ENCODE measurements around the gene GHRL.
"Not testable (repeated sequence)": the region's sequence is repeated elsewhere in the genome, so short reads cannot be mapped to it uniquely, and the experiment has no call there.

GHRL gene

DNA sequence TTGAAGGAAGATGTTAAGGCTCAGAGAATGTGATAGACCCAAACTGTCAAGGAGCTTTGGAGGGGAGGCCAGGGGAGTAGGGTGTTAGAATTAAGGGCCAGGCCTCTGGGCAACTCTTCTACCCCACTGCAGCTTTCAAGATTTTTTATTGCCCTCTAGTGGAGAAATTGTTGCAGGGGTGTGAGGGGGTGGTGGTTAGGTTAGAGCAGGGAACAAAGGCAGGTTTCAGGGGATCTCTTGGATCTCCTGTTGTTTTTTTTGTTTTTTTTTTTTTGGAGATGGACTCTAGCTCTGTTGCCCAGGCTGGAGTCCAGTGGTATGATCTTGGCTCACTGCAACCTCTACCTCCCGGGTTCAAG lies 29.6 kb upstream of the GHRL start:
- peak in 1 of 2 donors; percentile 27 for DNase-seq

DNA sequence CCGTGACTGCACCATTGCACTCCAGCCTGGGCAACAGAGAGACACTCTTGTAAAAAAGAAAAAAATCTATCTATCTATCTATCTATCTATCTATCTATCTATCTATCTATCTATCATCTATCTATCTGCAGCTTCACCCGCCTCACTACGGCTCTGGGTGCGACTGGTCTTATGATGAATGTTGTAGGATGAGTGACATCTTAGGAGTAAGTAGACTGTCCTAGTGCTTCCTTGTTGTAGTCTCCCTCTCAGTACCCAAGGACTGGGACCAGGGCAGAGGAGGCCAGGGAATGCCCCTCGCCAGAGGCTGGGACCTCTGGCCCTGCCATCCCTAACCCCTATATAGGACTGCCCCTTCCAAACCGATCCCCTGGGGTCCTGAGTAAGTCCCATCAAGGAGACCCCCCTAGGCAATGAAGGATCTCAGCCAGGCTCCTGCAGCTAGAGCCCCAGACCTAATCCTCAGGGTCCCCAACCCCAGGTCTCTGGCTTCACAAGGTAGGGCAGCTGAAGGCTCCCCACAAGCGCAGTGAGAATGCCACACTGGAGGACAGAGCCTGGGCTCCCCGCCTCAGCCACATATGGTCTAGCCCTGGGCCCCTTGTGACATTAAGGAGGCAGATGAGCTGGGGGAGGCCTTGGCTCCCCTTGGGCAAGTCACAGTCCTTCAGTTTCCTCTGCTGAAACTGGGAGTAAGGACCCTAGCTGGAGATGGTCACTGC lies 29.0 kb upstream of the GHRL start:
- no peak for DNase-seq

GRCh38 chr3:10320320-10320677 lies 27.6 kb upstream of the GHRL start:
- DNase-seq, result no peak

- DNase-seq, result no peak
Observed at GRCh38 chr3:10319804-10320203, 27.1 kb upstream of the GHRL start.

GRCh38 chr3:10319251-10319650 lies 26.5 kb upstream of the GHRL start:
- DNase-seq, result no peak

- DNase-seq, result no peak
Observed at GRCh38 chr3:10317961-10318350, 25.2 kb upstream of the GHRL start.

- DNase-seq, result no peak
Observed at GRCh38 chr3:10317311-10317960, 24.7 kb upstream of the GHRL start.

- DNase-seq, result no peak
Observed at GRCh38 chr3:10315771-10316344, 23.1 kb upstream of the GHRL start.

GRCh38 chr3:10315101-10315500 lies 22.4 kb upstream of the GHRL start:
- no peak for DNase-seq

DNA sequence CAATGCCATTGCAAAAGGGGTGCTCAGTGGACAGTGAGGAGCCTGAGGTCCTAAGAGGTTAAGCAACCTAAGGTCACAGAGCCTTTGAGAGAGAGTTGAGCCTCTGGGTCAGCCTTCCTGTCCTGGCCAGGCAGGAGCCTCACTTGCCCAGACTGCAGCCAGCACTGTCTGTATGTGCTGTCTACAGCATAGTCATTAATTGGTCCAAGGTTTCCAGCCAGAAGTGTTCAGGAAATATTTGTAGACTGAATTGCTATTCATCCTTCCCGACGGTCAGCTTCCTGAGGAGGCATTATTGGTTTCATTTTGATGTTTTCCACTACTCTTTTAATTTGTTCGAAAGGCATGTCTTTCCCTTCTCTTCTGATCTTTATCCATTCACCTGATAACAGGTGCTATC lies 20.1 kb upstream of the GHRL start:
- no peak for DNase-seq

DNA sequence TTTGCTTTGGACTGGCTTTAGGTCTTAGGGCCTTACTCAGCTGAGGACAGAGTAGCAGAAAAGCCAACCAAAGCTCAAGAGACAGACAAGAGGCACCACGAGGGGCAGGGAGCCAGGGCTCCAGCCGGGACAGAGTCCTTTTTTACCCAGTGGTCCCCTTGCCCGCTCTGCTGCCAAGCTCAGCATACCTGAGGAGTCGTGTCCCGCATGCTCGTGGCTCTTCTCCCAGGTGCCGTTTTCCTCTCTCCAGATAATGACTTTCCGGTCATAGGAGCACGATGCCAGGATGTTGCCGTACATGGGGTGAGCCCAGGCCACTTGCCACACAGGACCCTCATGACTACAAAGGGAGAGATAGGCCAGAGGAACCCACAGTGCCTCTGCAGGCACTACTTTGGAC lies 19.6 kb upstream of the GHRL start:
- DNase-seq, result no peak

DNA sequence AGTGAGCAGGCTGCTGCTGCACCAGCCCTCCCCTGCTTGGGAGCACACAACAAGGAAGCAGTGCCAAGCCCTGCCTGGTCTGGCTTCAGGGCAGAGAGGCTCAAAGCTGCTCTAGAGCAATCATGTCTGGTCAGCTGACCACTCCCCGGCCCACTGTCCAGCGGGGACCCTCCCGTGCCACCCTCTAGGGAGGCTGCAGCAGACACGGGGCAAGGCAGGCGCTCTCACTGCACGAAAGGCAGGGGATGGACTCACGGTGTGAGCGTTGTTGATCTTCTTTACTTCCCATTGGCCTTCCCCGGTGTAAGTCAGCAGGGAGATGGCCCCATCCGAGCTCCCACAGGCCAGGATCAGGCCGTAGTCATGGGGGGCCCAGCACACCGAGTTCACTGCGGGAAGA lies 19.0 kb upstream of the GHRL start:
- no peak for DNase-seq

- no peak for DNase-seq
Observed at GRCh38 chr3:10310578-10310977, 17.8 kb upstream of the GHRL start.

- DNase-seq, result no peak
Observed at GRCh38 chr3:10309736-10310135, 17.0 kb upstream of the GHRL start.

GRCh38 chr3:10308678-10309077 lies 15.9 kb upstream of the GHRL start:
- DNase-seq, result no peak

GRCh38 chr3:10306156-10306555 lies 13.4 kb upstream of the GHRL start:
- no peak for DNase-seq

DNA sequence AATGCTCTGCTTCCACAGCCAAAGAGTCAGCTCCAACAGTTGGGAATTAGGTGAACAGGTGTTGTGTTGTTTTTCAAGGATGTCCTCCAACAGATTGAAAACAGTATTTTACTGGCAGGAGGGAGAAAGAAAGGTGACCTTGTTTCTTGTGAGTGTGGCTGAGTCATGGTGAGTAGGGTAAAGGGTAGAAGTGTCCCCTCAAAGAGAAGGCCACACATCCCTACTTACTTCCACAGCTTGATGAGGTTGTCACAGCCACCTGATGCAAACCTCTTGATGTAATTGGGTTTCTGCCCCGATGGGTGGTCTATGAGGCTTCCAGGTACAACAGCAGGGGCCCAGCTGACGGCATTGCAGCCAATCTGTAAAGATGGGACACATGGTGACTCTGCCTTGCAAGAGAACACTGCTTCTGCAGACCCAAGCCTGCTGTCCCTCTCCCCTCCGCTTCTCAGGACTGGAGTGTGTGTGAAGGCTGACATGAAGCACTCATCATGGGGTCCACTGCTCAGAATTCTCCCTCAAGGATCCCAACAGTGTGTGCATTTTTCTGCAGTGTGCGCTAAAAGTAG lies 12.7 kb upstream of the GHRL start:
- no peak for DNase-seq

- DNase-seq, result no peak
Observed at GRCh38 chr3:10304905-10305304, 12.2 kb upstream of the GHRL start.

- DNase-seq, result no peak
Observed at GRCh38 chr3:10303785-10304184, 11.0 kb upstream of the GHRL start.

DNA sequence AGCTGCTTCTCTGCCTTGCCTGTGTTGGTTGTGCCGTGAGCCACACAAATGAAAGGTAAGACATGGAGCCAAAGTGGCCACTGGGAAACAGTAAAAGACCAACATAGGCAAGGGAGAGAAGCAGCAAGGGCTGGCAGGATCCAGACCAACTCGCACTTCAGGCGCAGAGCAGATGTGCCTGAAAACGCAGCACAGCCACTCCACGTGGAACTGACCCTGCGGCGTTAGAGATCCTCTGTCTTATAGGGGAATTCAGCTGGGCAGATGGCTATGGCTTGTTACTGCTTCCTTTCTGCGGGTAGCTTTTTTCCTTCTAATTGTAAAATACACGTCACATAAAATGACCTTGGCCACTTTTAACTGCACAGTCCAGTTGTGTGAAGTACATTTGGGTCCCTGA lies 10.4 kb upstream of the GHRL start:
- DNase-seq, result no peak

DNA sequence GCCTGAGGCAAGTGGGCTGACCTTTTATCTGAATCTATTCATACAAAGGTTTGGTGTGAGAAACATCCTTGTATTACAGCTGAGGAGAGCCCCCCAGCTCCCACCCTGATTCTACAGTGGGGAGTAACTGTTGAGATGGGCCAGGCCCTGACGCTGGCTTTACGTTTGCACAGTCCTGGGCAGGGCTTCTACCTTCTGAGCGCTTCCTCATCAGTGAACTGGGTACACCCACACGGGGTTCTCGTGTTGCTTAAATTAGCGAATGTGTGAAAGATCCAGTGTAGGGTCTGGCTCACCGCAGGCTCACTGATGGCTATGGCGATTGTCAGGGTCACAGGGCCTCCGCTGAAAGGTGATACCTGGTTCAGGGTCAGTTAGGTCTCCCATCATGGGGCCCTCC lies 7.3 kb upstream of the GHRL start:
- DNase-seq, result no peak

- no peak for DNase-seq
Observed at GRCh38 chr3:10299679-10300078, 6.9 kb upstream of the GHRL start.

GRCh38 chr3:10299175-10299574 lies 6.4 kb upstream of the GHRL start:
- no peak for DNase-seq

- not testable (repeated sequence) for DNase-seq
Observed at GRCh38 chr3:10298064-10298463, 5.3 kb upstream of the GHRL start.
